Natural killer cell (primary cell): ENCODE measurements around the gene TBC1D2B. TPM values are rescaled to one million over a fixed set of nuclear protein-coding genes. Genes with fewer than 3 reads are reported as not detected.
A peak's percentile ranks its signal among the peaks of the same experiment; 100 is the strongest.
"Not testable (repeated sequence)": the region's sequence is repeated elsewhere in the genome, so short reads cannot be mapped to it uniquely, and the experiment has no call there.

Experiments
- ATAC-seq, 3 donors: fragments of 150-1000 bp in 2 of 3; fragments of 200-7000 bp in 1 of 3; cut with Tn5 transposase; 1 replicate in 1 of 3; 2 replicates in 2 of 3; pipeline ENCODE4 v1.10.0; 2021; ENCODE audit warnings: mild to moderate bottlenecking in 2 of 3, moderate library complexity in 2 of 3
- DNase-seq, 2 donors: peaks; one replicate each; pipeline versions ENCODE4 v3.0.0 to v3.0.0-alpha.2; 2013 to 2021; ENCODE audit warnings: mixed read lengths in 1 of 2
- H3K27ac ChIP-seq: one replicate; pipeline ENCODE4 v1.5.1; 2013; ENCODE audit warnings: mild to moderate bottlenecking, low read length
- H3K27me3 ChIP-seq: one replicate; pipeline ENCODE4 v1.6.1; 2013; ENCODE audit warnings: low read length; ENCODE audit not compliant: control insufficient read depth, insufficient read depth
- H3K36me3 ChIP-seq: one replicate; pipeline ENCODE4 v1.6.1; 2013; ENCODE audit warnings: low read length; ENCODE audit not compliant: control insufficient read depth, insufficient read depth
- H3K4me1 ChIP-seq: one replicate; pipeline ENCODE4 v1.6.1; 2013; ENCODE audit warnings: low read length; ENCODE audit not compliant: control insufficient read depth, insufficient read depth
- H3K4me3 ChIP-seq: one replicate; pipeline ENCODE4 v1.5.1; 2013; ENCODE audit warnings: low read length
- H3K9me3 ChIP-seq: one replicate; pipeline ENCODE4 v1.6.1; 2013; ENCODE audit warnings: low read length; ENCODE audit not compliant: control insufficient read depth, insufficient read depth
- H3K27ac Mint-ChIP-seq, 2 donors: one replicate each; pipeline ENCODE4 v1.8.0; 2022; ENCODE audit warnings: mild to moderate bottlenecking in 2 of 2, mixed read lengths in 2 of 2, moderate library complexity in 1 of 2
- H3K27me3 Mint-ChIP-seq, 2 donors: one replicate each; pipeline ENCODE4 v1.8.0; 2022; ENCODE audit warnings: low read depth in 2 of 2, mixed read lengths in 2 of 2
- H3K36me3 Mint-ChIP-seq: one replicate; pipeline ENCODE4 v1.8.0; 2022; ENCODE audit warnings: mixed read lengths
- H3K4me1 Mint-ChIP-seq, 2 donors: one replicate each; pipeline ENCODE4 v1.8.0; 2022; ENCODE audit warnings: mixed read lengths in 2 of 2
- H3K4me3 Mint-ChIP-seq: one replicate; pipeline ENCODE4 v1.8.0; 2022; ENCODE audit warnings: mild to moderate bottlenecking, moderate library complexity, mixed read lengths
- H3K9me3 Mint-ChIP-seq, 2 donors: one replicate each; pipeline ENCODE4 v1.8.0; 2022; ENCODE audit warnings: mixed read lengths in 2 of 2
- WGBS: methylation state at CpG from one replicate; pipeline ENCODE4 v1.1.7; 2013; ENCODE audit warnings: missing lambda C conversion rate; ENCODE audit not compliant: insufficient coverage; 5-methylcytosine and 5-hydroxymethylcytosine counted together
- intact Hi-C: fragments of 100-400 bp; cut with micrococcal nuclease; formaldehyde crosslinking; loops from one replicate; pipeline ENCODE4 v1.14.2; 2022
- total RNA-seq, 4 donors: library from RNA; stranded (reverse); fragments of 120-200 nt in 1 of 4; gene quantifications; one replicate each; pipeline versions ENCODE4 v1.2.3 to v1.2.4, GENCODE V29; 2013 to 2022
- TF ChIP-seq, protein P1 (sequence below): fragments of 200-600 bp; IDR thresholded peaks from one replicate; pipeline ENCODE4 v1.8.0; 2022; ENCODE audit warnings: antibody characterized with exemption

Gene TBC1D2B
- total RNA-seq, 3 donors from 2014 or later (not counting 1 experiment from before 2014, with no cell fraction given): 54.0 to 83.5 (median 56.7) TPM

DNA sequence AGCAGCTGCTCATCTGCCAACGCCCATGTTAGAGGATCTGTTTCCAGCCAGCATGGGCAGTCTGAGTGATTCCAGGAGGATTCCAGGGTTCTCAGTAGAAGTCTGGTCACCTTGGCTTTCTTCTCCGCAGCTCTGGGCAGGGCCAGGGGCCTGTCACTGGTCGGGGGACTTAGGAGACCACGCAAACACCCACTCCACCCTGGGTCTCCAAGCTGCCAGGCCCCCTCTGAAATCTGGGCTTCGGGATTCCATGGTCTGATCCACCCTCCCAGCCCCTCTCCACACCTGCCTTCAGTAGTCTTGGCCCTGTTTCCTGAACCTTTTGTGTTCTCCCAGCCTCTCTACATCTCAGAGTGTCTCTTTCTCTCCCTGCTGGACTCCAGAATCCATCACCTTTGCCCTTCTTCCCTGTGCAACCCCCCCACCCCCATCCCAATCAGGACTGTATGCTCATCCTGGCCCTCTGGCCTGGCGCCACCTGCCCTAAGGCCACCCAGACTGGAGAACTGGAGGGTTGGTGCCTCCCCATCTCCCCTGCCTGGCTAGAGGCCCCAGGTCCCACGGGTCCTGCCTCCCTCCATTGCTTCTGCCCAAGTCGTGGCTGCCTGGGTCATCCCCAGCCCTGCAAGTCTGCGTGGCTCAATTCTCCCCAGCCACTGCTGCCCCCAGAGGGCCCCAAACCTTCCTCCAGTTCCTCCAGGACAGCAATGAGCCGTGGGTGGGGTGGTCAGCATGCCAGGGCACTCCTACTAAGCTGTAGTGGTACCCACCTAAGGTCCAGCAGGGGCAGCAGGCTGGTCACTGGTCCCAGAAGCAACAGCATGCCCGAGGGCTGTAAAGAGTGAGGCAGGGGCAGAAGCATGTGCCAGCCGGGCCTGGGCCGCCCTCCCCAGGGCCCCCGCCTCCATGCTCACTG lies 102.8 kb downstream of the TBC1D2B start:
- Histone ChIP-seq H3K27ac (no peak overlapping the region), H3K4me3 (no peak overlapping the region), H3K9me3 (no peaks in the 10 kb centered on the region), H3K36me3 (no peaks in the 10 kb centered on the region), H3K4me1 (no peaks in the 10 kb centered on the region), H3K27me3 (no peaks in the 10 kb centered on the region)
- Mint-ChIP-seq H3K4me3 (no peak overlapping the region), H3K36me3 (no peaks in the 10 kb centered on the region), H3K27me3 (peaks cover 0 to 2% of the 10 kb centered on the region in 2 donors), H3K27ac (no peak overlapping the region), H3K9me3 (no peaks in the 10 kb centered on the region), H3K4me1 (no peaks in the 10 kb centered on the region)
- no peak for DNase-seq
- TF ChIP-seq, protein P1, sequence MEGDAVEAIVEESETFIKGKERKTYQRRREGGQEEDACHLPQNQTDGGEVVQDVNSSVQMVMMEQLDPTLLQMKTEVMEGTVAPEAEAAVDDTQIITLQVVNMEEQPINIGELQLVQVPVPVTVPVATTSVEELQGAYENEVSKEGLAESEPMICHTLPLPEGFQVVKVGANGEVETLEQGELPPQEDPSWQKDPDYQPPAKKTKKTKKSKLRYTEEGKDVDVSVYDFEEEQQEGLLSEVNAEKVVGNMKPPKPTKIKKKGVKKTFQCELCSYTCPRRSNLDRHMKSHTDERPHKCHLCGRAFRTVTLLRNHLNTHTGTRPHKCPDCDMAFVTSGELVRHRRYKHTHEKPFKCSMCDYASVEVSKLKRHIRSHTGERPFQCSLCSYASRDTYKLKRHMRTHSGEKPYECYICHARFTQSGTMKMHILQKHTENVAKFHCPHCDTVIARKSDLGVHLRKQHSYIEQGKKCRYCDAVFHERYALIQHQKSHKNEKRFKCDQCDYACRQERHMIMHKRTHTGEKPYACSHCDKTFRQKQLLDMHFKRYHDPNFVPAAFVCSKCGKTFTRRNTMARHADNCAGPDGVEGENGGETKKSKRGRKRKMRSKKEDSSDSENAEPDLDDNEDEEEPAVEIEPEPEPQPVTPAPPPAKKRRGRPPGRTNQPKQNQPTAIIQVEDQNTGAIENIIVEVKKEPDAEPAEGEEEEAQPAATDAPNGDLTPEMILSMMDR: no peak
- 87% methylated on average over 14 of the region's 14 CpGs for WGBS
- ATAC-seq: no peak
- intact Hi-C loops: no loop called here

GRCh38 chr15:77974098-77974414 lies 103.5 kb downstream of the TBC1D2B start:
- Histone ChIP-seq H3K36me3 (no peaks in the 10 kb centered on the region), H3K9me3 (no peaks in the 10 kb centered on the region), H3K4me3 (no peak overlapping the region), H3K27ac (no peak overlapping the region), H3K4me1 (no peaks in the 10 kb centered on the region), H3K27me3 (no peaks in the 10 kb centered on the region)
- ATAC-seq (no peak), DNase-seq (no peak)
- H3K36me3 Mint-ChIP-seq: no peaks in the 10 kb centered on the region
- H3K9me3 Mint-ChIP-seq: peaks cover 0 to 2% of the 10 kb centered on the region in 2 donors
- intact Hi-C loops: no loop called here
- H3K27me3 Mint-ChIP-seq: peaks cover 4 to 8% of the 10 kb centered on the region in 2 donors
- no peak overlapping the region for H3K4me3 Mint-ChIP-seq
- WGBS: 54% methylated on average over 6 of the region's 6 CpGs
- no peak overlapping the region for H3K27ac Mint-ChIP-seq
- no peaks in the 10 kb centered on the region for H3K4me1 Mint-ChIP-seq
- TF ChIP-seq, protein P1: no peak

DNA sequence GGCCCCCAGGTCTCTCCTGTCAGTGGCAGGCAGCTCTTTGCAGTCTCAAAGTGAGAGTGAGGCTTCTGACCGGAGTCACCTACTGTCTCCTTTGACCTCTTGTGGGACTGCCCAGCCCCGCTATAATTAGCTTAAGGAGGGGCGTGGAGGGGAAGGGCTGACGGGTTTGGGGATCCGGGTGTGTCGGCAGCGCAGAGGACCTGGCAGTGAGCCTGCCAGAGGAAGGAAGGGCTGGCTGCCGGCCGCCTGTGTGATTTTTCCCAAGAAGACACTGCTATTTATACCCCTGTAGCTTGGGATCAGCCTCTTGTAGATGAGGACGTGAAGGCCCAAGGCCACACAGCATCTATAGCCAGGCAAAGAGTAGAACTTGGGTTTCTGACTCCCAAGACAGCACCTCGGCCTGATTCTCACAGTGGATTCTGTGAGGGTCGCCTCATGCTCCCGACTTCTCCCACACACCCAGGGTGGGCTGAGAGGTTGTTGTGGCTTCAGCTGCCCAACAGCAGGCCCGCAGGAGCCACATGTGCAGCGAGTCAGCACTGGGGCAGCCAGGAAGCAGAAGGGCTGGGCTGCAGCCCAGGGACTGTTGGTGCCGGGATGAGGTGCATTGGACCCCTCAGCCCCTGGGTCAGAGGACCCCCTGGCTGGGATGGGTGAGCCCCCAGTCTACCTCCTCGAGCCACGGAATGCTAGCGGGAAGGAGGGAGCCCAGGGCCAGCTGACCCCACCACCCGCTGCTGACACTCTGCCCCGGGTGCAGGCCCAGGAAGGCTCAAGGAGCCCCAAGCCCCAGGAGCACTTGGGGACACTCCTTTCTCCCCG lies 104.0 kb downstream of the TBC1D2B start:
- H3K36me3 ChIP-seq, intact Hi-C loops, H3K4me3 ChIP-seq, H3K9me3 ChIP-seq, H3K27ac Mint-ChIP-seq, DNase-seq, H3K4me3 Mint-ChIP-seq, H3K36me3 Mint-ChIP-seq, ATAC-seq, H3K4me1 Mint-ChIP-seq, H3K9me3 Mint-ChIP-seq, H3K27me3 ChIP-seq, H3K4me1 ChIP-seq, H3K27ac ChIP-seq: not testable (repeated sequence)
- WGBS: 70% methylated on average over 7 of the region's 22 CpGs
- peaks cover 4 to 13% of the 10 kb centered on the region in 2 donors for H3K27me3 Mint-ChIP-seq

- H3K4me1 Mint-ChIP-seq, intact Hi-C loops, H3K36me3 ChIP-seq, H3K9me3 Mint-ChIP-seq, H3K27me3 ChIP-seq, H3K4me3 ChIP-seq, H3K4me1 ChIP-seq, H3K27ac ChIP-seq, H3K36me3 Mint-ChIP-seq, DNase-seq, H3K9me3 ChIP-seq, H3K27ac Mint-ChIP-seq, H3K4me3 Mint-ChIP-seq, ATAC-seq: not testable (repeated sequence)
- 85% methylated on average over 4 of the region's 6 CpGs for WGBS
- H3K27me3 Mint-ChIP-seq: peaks cover 4 to 21% of the 10 kb centered on the region in 2 donors
These were observed 104.8 kb downstream of the TBC1D2B start for GRCh38 chr15:77972706-77973105.

DNA sequence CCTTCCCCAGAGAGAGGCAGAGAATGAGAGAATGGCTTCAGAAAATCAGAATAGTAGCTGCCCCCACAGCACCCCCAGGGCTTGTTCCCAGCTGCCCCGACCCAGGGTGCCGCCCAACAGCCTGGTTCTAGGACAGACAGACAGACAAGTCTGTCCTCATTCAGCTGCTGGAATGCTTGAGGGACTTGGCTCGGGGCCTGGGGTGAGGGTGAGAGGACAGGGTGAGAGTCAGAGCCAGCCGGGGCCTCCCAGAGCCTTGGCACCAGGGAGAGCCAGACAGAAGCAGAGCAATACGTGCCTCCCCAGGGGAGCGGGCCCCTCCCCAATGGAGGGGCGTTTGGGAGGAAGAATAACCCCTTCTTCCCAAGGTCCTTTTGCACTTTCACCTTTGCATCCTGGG lies 105.6 kb downstream of the TBC1D2B start:
- ATAC-seq, H3K4me1 ChIP-seq, H3K27me3 ChIP-seq, H3K9me3 Mint-ChIP-seq, H3K4me3 Mint-ChIP-seq, H3K4me3 ChIP-seq, H3K27ac ChIP-seq, H3K9me3 ChIP-seq, H3K36me3 ChIP-seq, DNase-seq, H3K36me3 Mint-ChIP-seq, H3K4me1 Mint-ChIP-seq, intact Hi-C loops: not testable (repeated sequence)
- Mint-ChIP-seq H3K27ac (peak overlapping the region in 1 of 2 donors; percentile 45), H3K27me3 (peaks cover 5 to 26% of the 10 kb centered on the region in 2 donors)
- 90% methylated on average over 7 of the region's 7 CpGs for WGBS

DNA sequence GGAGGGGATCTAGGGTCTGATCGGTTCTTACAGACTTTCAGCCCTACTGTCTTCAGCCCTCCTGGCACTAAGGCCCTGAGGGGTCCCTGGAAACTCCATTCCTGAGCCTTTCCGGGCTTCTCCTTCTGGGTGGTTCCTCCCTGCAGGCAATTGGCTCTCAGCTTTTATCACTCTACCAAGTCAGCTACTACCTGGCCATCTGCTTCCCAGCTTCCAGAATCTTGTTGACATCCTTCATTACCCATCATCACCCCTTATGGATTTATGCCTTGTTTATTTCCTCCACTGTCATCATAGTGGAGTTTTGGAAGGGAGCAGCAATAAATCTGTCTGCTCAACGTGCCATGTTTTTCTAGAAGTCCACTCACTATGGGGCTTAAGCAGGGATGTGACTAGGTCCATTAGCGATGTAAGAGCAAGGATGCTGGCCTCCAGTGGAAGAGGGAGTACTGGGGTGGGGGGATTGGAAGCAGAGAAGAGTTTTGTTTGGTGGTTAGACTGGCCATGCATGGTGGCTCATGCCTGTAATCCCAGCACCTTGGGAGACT lies 106.6 kb downstream of the TBC1D2B start:
- H3K36me3 Mint-ChIP-seq, H3K4me1 ChIP-seq, H3K36me3 ChIP-seq, H3K4me1 Mint-ChIP-seq, H3K27ac ChIP-seq, H3K27me3 ChIP-seq, H3K4me3 Mint-ChIP-seq, ATAC-seq, H3K9me3 ChIP-seq, H3K4me3 ChIP-seq, DNase-seq, intact Hi-C loops, H3K9me3 Mint-ChIP-seq, H3K27ac Mint-ChIP-seq: not testable (repeated sequence)
- WGBS: 100% methylated on average over 2 of the region's 4 CpGs
- H3K27me3 Mint-ChIP-seq: peaks cover 6 to 33% of the 10 kb centered on the region in 2 donors
